ENCODE measurements around the gene DNAJC22.
A peak's percentile ranks its signal among the peaks of the same experiment; 100 is the strongest.

- TF ChIP-seq CTCF (IDR thresholded peaks at IDR 0.05) (peak; percentile 83 to 96 (median 90)), POLR2A (IDR thresholded peaks at IDR 0.05) (peak; percentile 56 to 88)
Measured at GRCh38 chr12:49347311-49348193, 864 bp downstream of the DNAJC22 start.

All from Peyer's patch (tissue), 4 donors.